Hepatocyte (in vitro differentiated cells): ENCODE measurements around the gene NPAS2. TPM values are rescaled to one million over a fixed set of nuclear protein-coding genes. Genes with fewer than 3 reads are reported as not detected.

Source experiments
- DNase-seq: peaks from one replicate; pipeline ENCODE4 v3.0.0-alpha.2; 2016; ENCODE audit warnings: low spot score
- H2AFZ ChIP-seq: fragments of 200-600 bp; sonication (generic); 2 replicates; pipeline ENCODE4 v1.6.0; 2016; ENCODE audit warnings: antibody characterized with exemption, mild to moderate bottlenecking
- H3K27ac ChIP-seq: fragments of 200-600 bp; sonication (generic); 2 replicates; pipeline ENCODE4 v1.5.1; 2016; ENCODE audit warnings: mild to moderate bottlenecking
- H3K27me3 ChIP-seq: fragments of 200-600 bp; sonication (generic); 2 replicates; pipeline ENCODE4 v1.6.1; 2016
- H3K36me3 ChIP-seq: fragments of 200-600 bp; sonication (generic); replicated peaks from 2 replicates; pipeline ENCODE4 v1.5.1; 2016; ENCODE audit warnings: low read depth; ENCODE audit not compliant: insufficient read depth
- H3K4me1 ChIP-seq: fragments of 200-600 bp; sonication (generic); 2 replicates; pipeline ENCODE4 v1.5.1; 2016; ENCODE audit warnings: mild to moderate bottlenecking, moderate library complexity; ENCODE audit not compliant: insufficient read depth
- H3K4me2 ChIP-seq: fragments of 200-600 bp; sonication (generic); 2 replicates; pipeline ENCODE4 v1.6.0; 2016
- H3K4me3 ChIP-seq: fragments of 200-600 bp; sonication (generic); 2 replicates; pipeline ENCODE4 v1.5.1; 2016; ENCODE audit warnings: mild to moderate bottlenecking
- H3K79me2 ChIP-seq: fragments of 200-600 bp; sonication (generic); 2 replicates; pipeline ENCODE4 v1.6.0; 2017; ENCODE audit warnings: mild to moderate bottlenecking
- H3K9me2 ChIP-seq: fragments of 200-600 bp; sonication (generic); replicated peaks from 2 replicates; pipeline ENCODE4 v1.6.0; 2017; ENCODE audit warnings: mild to moderate bottlenecking; ENCODE audit not compliant: insufficient read depth
- H3K9me3 ChIP-seq: fragments of 200-600 bp; sonication (generic); 2 replicates; pipeline ENCODE4 v1.5.1; 2016; ENCODE audit warnings: low read depth, mild to moderate bottlenecking
- H4K20me1 ChIP-seq: fragments of 200-600 bp; sonication (generic); 2 replicates; pipeline ENCODE4 v1.6.0; 2016; ENCODE audit warnings: mild to moderate bottlenecking; ENCODE audit not compliant: insufficient read depth, poor library complexity, severe bottlenecking
- CTCF ChIP-seq: fragments of 200-600 bp; sonication (generic); IDR thresholded peaks from 2 replicates; pipeline ENCODE4 v1.5.1; 2016; ENCODE audit warnings: antibody characterized with exemption, mild to moderate bottlenecking; ENCODE audit not compliant: poor library complexity
- EZH2 ChIP-seq: fragments of 200-600 bp; sonication (generic); IDR thresholded peaks from 2 replicates; pipeline ENCODE4 v1.6.1; 2016; ENCODE audit warnings: antibody characterized with exemption, mild to moderate bottlenecking, borderline replicate concordance
- EZH2phosphoT487 ChIP-seq: fragments of 200-600 bp; sonication (generic); IDR thresholded peaks from one replicate; pipeline ENCODE4 v1.6.1; 2018; ENCODE audit warnings: antibody characterized with exemption, mild to moderate bottlenecking, low read depth, moderate library complexity; ENCODE audit not compliant: unreplicated experiment, severe bottlenecking
- WGBS: methylation state at CpG from one replicate; pipeline ENCODE4 v1.1.6; 2016; ENCODE audit warnings: low lambda C conversion rate; ENCODE audit errors: missing lambda C conversion rate; 5-methylcytosine and 5-hydroxymethylcytosine counted together
- polyA plus RNA-seq: library from polyadenylated mRNA; unstranded; fragments of >200 nt; fragmentation: Nextera tagmentation; extraction: Ambion mirVana; gene quantifications from 2 replicates; pipeline ENCODE4 v1.2.1, GENCODE V29; 2016
- total RNA-seq: library from RNA; depleted of rRNA; stranded (reverse); fragments of >200 nt; gene quantifications from 2 replicates; pipeline ENCODE4 v1.2.3, GENCODE V29; 2014

NPAS2 gene
- total and polyA plus RNA-seq, 2 experiments from 2014 or later = 7.7 to 16.8 TPM

- peak; percentile 30 for DNase-seq
- Histone ChIP-seq H3K4me1 (peaks cover 5% of the 10 kb centered on the region), H3K36me3 (peaks cover 4% of the 10 kb centered on the region), H3K27me3 (no peaks in the 10 kb centered on the region), H4K20me1 (no peaks in the 10 kb centered on the region), H3K9me3 (no peaks in the 10 kb centered on the region), H2AFZ (no peak overlapping the region), H3K4me3 (no peak overlapping the region), H3K79me2 (no peaks in the 10 kb centered on the region), H3K4me2 (peak overlapping the region; percentile 55), H3K9me2 (no peaks in the 10 kb centered on the region), H3K27ac (peak overlapping the region; percentile 58)
- 85% methylated on average over 21 of the region's 21 CpGs for WGBS
- no peak for TF ChIP-seq EZH2
- no peak for TF ChIP-seq CTCF
- TF ChIP-seq EZH2phosphoT487 = no peak
Measured at GRCh38 chr2:100924520-100925451, 104.8 kb downstream of the NPAS2 start.

DNA sequence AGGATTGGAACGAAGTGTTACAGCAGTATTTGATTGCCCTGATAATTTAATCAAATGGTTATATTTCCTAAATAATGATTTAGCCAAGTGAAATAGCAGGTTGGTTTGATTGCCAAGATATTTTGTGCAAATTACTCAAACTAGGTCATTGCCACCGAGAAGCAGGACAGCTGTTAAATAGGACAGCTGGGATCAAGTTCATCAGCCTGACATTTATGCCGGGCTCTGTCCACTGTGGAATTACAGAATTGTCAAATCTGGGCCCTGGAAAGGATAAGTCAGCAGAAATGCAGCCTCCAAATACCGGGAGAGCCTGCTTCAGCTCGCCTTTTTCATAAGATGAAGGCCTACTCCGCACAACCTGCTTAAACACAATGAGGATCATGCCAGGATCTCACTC lies 108.3 kb downstream of the NPAS2 start:
- 93% methylated on average over 6 of the region's 6 CpGs for WGBS
- H3K4me3 ChIP-seq = no peak overlapping the region
- H3K27ac ChIP-seq = no peak overlapping the region

DNA sequence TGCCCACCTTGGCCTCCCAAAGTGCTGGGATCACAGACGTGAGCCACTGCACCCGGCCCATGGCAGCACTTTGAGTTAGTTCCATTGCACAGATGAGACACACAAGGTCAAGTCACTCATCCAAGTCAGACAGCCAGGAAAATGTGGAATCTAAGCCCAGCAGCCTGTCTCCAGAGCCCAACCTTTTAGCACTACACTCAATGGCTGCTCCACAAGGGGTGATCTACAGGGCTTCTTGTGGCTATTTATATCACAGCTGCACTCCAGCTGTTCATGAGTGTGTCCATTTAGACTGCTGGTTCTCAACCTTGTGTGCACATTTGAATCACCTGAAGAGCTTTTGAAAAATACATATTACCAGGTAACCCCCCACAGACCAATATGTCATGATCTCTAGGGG lies 109.2 kb downstream of the NPAS2 start:
- no peak for TF ChIP-seq EZH2phosphoT487
- no peak for TF ChIP-seq EZH2
- no peak for TF ChIP-seq CTCF
- H3K27ac ChIP-seq = no peak overlapping the region
- 95% methylated on average over 2 of the region's 2 CpGs for WGBS
- H4K20me1 ChIP-seq = no peaks in the 10 kb centered on the region
- no peak overlapping the region for H3K4me2 ChIP-seq
- no peaks in the 10 kb centered on the region for H3K27me3 ChIP-seq
- no peak overlapping the region for H2AFZ ChIP-seq
- no peaks in the 10 kb centered on the region for H3K79me2 ChIP-seq
- no peaks in the 10 kb centered on the region for H3K9me2 ChIP-seq
- DNase-seq = no peak
- peaks cover 4% of the 10 kb centered on the region for H3K36me3 ChIP-seq
- H3K9me3 ChIP-seq = no peaks in the 10 kb centered on the region
- H3K4me1 ChIP-seq = no peaks in the 10 kb centered on the region
- no peak overlapping the region for H3K4me3 ChIP-seq

More for the DNA sequence above, 108.3 kb downstream of the NPAS2 start:
- no peak for DNase-seq
- no peak for TF ChIP-seq EZH2phosphoT487
- no peak for TF ChIP-seq EZH2
- no peak for TF ChIP-seq CTCF
- peaks cover 4% of the 10 kb centered on the region for H3K36me3 ChIP-seq
- H2AFZ ChIP-seq = no peak overlapping the region
- no peaks in the 10 kb centered on the region for H4K20me1 ChIP-seq
- H3K4me1 ChIP-seq = peaks cover 5% of the 10 kb centered on the region
- no peaks in the 10 kb centered on the region for H3K79me2 ChIP-seq
- H3K9me3 ChIP-seq = no peaks in the 10 kb centered on the region
- H3K9me2 ChIP-seq = no peaks in the 10 kb centered on the region
- no peak overlapping the region for H3K4me2 ChIP-seq
- no peaks in the 10 kb centered on the region for H3K27me3 ChIP-seq
